NCI-H1694 treated with DMSO at 0.1 percent for 48 hours (cell line): ENCODE results near the gene TEX26.
"Not testable (repeated sequence)": the region's sequence is repeated elsewhere in the genome, so short reads cannot be mapped to it uniquely, and the experiment has no call there.

Experiments
- DNase-seq: peaks from one replicate; lab custom pipeline; 2025; lab: John Stamatoyannopoulos, UW

The TEX26 gene

DNA sequence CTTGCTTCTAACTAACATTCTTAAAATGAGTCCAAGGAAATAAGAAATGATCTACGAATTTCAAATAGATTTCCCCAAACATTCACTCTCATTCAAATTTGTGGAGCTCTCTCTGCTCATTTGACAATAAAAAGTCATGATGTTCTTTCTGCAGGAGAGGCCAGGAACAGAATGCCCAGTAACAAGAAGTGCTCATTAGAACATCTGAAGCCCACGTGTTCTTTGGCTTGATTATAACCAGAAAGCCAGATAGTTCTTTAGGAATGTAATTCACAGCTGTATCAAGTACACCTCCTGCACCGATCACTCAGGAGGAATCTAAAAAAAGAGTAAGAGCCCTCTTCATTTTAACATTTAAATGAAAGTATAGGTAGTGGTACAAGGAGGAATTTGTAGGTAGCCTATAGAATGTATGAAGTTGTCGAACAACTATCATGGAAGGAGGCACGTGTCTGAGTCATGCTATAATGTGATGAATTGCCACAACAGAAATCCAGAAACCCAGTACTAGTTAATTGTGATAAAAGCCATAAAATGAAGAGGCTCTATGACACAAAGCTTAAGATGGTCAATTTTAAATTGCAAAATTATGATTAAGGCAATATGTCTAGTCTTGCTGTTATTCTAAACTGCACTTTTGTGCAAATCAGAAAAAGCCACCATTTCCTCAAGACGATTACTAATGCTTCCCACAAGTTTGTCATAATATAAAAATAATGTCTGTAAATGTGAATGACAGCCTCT, 13.6 kb upstream of the TEX26 start:
- DNase-seq: no peak

DNA sequence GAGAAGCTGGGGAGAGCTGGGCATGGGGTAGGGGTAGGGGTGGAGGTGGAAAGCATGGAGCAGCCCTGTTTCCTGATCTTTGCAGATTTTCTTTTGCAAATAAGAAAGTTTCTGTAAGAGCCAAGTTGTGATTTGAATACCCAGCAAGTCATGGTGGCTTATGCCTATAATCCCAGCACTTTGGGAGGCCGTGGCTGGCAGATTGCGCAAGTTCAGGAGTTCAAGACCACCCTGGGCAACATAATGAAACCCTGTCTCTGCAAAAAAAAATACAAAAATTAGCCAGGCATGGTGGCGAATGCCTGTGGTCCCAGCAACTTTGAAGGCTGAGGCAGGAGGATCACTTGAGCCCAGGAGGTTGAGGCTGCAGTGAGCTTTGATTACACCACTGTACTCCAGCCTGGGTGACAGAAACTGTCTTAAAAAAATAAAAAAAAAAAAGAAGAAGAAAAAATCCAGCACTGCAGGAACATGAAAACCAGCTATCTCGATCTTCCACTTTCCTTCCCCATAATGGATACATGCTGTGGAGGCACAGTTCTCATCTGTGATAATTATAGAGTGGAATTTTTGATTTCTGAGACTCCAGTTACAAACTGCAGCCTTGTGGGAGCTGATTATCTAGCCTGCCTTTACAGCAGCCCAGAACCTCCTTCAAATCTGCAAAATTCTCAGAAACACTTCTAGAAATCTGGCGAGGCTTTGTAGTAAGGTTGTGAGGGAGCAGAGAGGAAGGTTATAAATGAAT, 12.1 kb upstream of the TEX26 start:
- DNase-seq: no peak

DNA sequence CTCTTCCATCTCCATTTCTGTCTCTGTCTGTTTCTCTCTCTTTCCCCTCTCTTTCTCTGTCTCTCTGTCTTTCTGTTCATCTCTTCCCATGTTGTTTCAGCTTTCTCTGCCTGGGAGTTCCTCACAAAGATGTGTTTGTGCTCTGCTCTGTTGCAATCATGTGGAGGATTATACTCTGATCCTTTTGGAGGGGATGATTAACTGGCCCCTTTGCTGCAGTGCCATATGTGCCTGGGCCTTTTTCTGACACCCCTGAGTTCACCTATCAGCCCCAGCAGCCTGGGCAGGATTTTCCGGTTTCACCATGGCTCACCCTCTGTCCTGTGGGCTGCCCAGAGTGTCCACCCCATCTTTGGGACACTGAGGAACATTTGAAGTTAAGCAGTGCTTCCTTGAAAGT, 9.0 kb upstream of the TEX26 start:
- no peak for DNase-seq

DNA sequence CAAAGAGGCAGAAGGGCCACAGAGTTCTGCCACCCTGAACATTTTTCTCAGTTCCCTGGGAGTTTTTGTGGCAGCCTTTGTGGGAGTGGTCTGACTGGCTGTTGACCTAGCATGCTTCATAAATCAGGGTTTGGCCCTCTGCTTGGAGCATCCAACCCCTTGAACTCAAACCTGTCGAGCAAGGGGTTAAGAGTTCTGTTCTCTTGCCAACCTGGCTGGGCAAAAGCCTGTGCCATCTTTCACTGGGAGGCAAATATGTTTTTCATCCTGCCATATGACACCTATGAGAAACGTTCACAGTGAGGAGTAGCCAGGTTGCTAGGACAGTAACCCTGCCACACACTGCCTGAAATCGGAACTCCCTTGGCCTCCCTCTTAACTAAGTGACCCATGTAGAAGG, 7.7 kb upstream of the TEX26 start:
- DNase-seq: no peak

DNA sequence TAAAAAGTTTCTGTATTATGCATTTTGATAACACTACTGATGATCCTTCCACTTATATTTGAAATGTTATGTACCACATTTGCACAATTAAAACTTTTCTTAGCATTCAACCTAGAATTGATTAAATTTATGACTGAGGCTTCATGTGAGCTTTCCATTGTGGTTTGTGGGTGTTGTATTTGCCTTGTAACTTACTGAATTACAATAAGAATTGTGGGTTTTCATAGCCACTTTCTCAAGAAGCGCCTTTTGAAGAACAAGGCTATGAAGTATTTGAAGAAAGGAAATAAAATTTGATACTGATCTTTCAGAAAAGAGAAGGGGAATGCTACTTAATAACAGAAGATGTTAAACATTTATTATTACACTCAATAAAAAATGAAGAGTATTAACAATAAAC, 7.0 kb upstream of the TEX26 start:
- DNase-seq: no peak

DNA sequence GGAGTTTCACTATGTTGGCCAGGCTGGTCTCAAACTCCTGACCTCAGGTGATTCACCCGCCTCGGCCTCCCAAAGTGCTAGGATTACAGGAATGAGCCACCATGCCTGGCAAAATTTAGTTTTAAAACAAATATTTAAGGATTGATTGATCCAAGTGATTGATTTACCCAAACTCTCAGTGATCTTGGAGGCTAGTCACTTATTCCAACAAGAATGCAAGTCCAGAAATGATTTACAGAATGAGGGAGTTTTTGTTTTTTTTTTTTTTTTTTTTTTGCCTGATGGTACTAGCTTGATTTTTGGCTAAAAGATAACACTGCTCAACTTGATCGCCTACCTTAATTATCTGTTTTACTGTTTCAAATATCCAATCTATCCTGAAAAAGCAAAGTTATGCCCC, 5.7 kb upstream of the TEX26 start:
- no peak for DNase-seq

DNA sequence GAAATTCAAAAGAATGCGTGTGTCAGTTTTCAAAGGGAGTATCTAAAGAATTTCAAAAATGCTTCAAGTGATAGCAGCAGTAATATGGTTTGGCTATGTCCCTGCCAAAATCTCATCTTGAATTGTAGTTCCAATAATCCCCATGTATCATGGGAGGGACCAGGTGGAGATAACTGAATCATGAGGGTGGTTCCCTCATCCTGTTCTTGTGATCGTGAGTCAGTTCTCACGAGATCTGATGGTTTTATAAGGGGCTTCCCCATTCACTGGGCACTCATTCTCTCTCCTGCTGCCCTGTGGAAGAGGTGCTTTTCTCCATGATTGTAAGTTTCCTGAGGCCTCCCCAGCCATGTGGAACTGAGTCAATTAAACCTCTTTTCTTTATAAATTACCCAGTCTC, 5.3 kb upstream of the TEX26 start:
- DNase-seq: not testable (repeated sequence)

DNA sequence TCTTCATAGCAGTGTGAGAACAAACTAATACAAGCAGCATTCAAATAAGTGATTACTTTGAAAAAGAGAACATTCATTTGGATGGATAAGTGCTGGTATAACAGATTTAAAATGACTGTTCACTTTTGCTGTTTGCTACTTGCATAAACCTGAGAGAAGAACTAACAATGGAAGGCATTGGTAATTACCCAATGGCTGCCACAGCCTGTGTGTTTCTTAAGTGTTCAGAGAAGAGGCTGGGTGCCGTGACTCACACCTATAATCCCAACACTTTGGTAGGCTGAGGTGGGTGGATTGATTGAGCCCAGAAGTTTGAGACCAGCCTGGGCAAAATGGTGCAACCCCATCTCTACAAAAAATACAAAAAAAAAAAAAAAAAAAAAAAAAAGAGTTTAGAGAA, 4.9 kb upstream of the TEX26 start:
- no peak for DNase-seq

DNA sequence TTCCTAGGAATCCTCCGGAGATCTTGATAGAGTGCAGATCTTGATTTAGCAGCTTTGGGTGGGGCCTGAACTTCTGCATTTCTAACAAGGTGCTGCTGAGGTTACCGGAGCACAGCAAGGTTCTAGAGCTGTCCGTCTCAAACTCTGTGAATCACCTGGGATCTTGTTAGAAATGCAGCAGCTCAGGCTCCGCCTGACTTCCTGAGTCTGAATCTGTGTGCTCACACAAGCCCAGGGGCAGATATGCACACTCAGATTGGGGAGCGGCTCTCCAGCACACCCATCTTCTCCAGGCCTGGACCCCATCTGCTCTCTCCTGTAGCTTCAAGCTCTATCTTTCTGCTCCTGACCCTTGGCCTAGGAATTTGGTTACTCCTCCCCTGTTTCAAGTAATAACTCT, 3.5 kb upstream of the TEX26 start:
- no peak for DNase-seq

DNA sequence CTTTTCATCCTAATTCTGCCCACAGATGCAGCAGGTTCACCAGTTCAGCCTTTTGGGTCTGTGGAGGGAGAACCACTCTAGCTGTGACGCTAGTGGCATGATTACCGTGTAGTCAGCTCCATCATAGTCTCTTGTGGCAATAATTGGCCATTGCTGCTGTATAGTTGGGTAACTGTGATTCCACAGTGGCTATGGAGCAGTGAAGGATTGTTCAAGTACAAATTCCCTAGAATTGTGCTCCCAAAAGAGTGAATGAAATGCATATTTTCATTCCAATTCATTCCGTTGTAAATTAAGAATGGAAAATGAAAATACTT, 856 bp downstream of the TEX26 start:
- no peak for DNase-seq

DNA sequence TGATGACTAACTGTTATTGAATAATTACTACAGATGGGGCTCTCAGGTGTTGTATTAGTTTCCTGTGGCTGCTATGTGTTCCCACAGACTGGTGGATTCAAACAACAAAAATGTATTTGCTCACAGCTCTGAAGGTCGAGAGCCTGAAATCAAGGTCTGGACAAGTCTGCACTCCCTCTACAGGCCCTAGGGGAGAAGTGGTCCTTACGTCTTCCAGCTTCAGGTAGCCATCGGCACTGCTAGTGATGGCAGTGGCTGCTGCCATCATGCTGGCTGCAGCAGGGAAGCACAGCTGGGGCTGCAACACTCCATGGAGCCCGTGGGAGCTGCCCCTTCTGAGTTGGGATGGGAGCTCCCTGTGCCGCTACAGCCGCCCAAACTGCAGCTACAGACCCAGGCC, 1.9 kb downstream of the TEX26 start:
- no peak for DNase-seq

DNA sequence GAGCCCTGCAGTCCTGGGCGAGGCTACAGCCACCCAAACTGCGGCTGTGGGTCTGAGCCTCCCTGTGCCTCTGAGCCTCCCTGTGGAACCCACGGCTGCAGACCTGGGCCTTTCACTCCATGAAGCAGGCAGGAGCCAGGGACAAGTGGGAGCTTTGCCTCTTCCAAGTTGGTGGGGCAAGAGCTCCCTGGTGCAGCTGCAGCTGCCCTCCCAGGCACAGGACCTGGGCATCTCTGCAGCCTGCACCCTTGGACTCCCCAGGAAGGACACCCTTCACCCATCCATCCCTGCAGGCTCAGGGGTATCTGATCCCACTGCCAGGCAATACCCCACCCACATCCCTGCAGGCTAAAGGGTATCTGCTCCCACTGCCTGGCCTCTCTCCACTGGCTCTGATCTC, 2.3 kb downstream of the TEX26 start:
- no peak for DNase-seq

DNA sequence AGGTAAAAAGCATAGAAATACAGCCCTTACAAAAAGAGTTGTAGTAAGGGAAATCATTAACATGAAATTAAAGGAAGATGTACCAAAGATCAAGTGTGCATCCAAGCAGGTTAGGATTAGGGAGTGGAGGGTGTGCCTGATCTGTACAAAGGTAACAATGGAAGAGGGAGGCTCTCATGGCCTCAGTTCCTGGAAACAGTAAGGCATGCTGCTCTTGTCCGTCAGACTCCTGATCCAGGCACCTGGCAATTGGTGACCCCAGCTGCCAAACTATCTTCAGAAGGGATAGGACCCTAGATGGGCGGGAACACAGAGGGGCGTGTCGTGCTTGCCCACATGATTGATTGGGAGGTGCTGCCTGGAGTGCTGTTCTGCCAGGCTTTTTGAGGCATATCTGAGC, 4.5 kb downstream of the TEX26 start:
- no peak for DNase-seq

DNA sequence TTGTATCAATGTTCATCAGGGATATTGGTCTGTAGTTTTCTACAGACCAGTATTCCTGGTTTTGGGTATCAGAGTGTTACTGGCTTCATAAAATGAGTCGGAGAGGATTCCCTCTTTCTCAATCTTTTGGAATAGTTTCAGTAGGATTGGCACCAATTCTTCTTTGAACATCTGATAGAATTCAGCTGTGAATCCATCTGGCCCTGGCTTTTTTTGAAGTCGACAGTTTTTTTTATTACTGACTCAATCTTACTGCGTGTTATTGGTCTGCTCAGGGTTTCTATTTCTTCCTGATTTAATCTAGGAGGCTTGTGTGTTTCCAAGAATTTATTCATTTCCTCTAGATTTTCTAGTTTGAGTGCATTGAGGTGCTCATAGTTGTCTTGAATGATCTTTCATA, 11.4 kb downstream of the TEX26 start:
- no peak for DNase-seq

DNA sequence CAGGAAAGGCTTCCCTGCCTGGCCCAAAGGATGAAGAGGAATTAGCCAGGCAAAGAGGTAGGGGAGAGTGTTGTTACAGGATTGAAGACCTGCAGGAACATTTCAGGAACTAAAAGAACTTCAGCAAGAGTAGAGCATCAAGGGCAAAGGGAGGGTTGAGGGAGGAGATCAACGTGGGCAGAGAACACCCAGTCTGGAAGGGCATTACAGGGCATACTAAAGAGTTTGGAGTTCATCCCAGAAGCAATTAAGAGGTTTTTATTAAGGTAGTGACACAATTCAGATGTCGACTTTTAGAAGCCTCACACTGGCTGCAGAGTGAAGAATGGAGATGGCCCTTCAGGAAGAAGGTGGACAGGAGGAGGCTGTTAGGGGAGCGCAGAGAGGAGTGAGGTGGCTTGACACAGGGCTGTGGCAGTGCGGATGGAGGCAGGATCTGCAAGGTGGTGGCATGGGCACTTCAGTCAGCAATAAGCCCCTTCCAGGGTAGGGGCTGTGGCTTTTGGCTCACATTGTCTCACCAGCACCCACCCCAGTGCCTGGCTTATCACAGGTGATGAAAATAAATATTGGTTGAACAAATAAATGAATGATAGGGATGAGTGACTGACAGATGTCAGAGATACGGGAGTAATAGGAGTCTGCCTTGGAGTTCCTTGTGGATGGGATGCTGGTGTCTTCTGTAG, 24.9 kb downstream of the TEX26 start:
- DNase-seq: no peak

DNA sequence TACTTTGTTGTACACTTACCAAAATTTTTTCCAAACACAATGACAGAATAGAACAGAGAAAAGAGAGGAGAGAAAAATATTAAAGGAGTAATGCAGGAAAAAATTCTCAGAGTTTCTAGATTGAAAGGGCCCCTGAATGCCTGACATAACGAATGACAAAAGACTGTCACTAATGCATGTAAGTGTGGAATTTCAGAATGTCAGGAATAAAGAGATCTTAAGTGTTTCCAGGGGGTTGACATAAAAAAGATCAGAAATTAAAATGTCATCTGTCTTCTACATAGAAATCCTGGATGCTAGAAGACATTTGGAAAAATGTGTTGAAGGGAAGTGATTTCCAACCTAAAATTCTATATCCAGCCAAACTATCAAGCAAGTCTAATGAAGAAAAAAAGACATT, 27.2 kb downstream of the TEX26 start:
- DNase-seq: no peak

DNA sequence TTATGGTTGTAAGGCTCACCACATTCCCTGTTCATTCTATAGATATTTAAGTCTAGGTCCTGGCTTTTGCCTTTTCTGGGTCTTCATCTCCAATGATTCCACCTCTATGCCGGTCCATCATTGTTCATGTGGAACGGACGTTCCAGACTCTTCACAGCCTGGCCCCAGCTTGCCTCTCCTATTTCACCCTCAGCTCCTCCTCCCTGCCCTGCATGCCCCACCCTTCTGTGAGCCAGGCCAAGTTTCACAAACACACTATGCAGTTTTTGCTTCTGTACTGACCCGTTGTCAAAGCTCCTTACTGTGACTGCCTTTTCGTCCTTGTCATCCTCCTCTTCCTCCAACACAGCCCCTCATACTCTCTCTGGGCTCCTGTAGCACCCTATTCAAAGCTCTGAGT, 31.3 kb downstream of the TEX26 start:
- DNase-seq: no peak

DNA sequence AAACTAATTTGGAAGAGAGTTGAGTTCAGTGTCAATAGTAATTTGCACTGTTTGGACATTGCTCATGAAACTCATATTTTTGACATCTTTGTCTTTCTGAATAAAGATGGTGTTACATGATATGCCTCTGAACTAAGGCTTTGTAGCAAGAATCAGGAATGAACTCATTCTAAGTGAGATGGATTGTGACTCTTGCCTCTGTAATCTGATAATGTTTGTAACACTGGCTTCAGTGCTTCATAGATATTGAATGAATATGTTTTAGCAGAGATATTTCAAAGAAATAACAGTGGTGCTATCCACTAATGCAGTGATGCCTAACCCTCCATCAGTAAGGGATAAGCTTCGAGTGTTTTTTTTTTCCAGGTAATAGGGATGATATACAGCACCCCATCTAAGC, 32.9 kb downstream of the TEX26 start:
- DNase-seq: no peak

DNA sequence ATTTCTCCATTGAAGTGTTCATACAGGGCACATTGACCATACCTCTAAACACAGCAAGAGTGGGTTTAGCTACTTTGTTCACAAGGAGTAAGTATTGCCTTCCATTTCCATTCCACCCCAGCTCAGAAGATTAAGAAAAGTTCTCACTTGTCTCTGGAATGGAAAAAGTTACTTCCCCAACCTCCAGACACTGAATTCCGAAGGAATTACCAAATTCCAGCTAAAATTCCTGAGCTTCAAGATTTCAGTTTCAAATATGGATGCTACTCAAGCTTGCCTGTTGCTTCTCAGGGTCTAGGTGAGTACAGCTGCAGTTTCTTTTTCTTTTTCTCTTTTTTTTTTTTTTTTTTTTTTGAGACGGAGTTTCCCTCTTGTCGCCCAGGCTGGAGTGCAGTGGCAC, 33.6 kb downstream of the TEX26 start:
- DNase-seq: no peak

DNA sequence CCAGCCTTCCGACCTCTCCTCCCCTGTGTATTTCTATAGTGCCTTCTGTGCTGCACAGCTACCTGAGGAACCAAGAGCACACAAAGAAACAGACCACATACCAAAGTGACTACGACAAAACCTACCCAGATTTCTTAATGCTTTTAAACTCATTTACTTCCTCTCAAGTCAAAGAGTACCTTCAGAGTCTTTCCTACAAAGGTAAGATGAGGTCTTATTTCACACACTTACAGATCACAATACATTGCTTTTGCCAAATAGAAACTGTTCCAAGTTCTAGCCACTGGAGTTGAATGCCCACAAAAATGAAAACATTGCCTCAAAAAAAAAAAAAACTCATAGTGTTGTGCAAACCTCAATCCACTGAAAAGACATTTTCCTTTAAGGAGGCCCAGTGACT, 36.4 kb downstream of the TEX26 start:
- no peak for DNase-seq

DNA sequence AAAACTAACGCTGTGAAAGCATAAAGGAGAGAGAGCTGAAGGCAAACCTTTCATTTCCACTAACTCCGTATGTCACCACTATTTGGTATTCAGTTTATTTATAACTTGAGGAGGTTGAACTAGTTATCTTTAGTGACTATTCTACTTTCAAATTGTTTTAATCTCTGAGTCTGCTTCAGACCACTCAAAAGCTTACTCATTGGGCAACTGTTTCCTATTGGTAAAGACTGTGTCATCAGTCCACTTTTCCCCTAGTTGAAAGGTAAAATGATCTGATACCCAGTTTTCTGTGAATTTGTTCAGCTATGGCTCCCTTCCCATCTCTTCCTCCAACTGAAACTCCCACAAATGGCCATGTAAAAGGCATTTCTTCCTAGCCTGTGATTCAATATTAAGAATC, 39.1 kb downstream of the TEX26 start:
- DNase-seq: no peak

DNA sequence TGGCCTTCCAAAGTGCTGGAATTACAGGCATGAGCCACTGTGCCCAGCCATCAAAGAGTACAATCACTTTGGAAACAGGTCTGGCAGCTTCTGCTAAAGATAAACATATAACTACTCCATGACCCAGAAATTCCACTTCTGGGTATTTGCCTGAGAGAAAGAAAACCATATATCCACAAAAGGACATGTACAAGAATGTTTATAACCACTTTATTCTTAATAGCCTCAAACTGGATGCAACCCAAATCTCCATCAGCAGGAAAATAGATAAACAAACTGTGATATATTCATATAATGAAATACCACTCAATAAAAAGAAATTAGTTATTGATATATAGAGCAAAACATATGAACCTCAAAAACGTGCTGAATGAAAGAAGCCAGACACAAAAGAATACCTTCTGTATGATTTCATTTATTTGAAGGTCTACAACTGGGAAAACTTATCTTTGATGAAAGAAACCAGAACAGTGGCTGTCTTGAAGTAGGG, 40.5 kb downstream of the TEX26 start:
- no peak for DNase-seq

DNA sequence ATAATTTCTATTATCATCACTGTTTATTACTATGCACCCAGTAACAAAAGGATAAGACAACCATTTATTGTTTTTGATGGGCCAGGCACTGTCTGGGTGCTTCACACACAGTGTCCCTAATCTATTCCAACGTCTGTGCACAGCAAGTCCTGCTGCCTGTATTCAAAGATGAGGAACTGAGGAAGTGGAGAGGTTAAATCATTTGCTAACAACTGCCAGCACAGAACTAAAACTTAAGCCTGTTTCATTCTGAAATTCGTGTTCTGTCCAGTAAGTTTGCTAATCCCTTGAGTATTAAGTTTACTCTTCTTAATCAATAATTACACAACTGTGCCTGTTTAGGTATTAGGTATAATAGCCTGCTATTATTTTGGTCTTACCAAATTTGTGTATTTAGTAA, 41.9 kb downstream of the TEX26 start:
- no peak for DNase-seq
